Stimulated activated naive CD8-positive, alpha-beta T cell treated with anti-CD3 and anti-CD28 coated beads, Interleukin-15, Interleukin-2, amounts not matched to agents 100 ng/mL and 50 ng/mL, for 24 hours (primary cell): Measurements from ENCODE around the gene KCNIP1.

ENCODE experiments used
- H3K27ac Mint-ChIP-seq: one replicate; pipeline ENCODE4 v1.8.0; 2021; ENCODE audit warnings: mild to moderate bottlenecking, mixed read lengths
- H3K27me3 Mint-ChIP-seq: one replicate; pipeline ENCODE4 v1.8.0; 2021; ENCODE audit warnings: mixed read lengths
- H3K36me3 Mint-ChIP-seq: one replicate; pipeline ENCODE4 v1.8.0; 2021; ENCODE audit warnings: low read depth, mixed read lengths
- H3K4me1 Mint-ChIP-seq: one replicate; pipeline ENCODE4 v1.8.0; 2021; ENCODE audit warnings: low read depth, mixed read lengths
- H3K4me3 Mint-ChIP-seq: one replicate; pipeline ENCODE4 v1.8.0; 2021; ENCODE audit warnings: mild to moderate bottlenecking, mixed read lengths
- H3K9me3 Mint-ChIP-seq: one replicate; pipeline ENCODE4 v1.8.0; 2021; ENCODE audit warnings: mixed read lengths

KCNIP1 gene

DNA sequence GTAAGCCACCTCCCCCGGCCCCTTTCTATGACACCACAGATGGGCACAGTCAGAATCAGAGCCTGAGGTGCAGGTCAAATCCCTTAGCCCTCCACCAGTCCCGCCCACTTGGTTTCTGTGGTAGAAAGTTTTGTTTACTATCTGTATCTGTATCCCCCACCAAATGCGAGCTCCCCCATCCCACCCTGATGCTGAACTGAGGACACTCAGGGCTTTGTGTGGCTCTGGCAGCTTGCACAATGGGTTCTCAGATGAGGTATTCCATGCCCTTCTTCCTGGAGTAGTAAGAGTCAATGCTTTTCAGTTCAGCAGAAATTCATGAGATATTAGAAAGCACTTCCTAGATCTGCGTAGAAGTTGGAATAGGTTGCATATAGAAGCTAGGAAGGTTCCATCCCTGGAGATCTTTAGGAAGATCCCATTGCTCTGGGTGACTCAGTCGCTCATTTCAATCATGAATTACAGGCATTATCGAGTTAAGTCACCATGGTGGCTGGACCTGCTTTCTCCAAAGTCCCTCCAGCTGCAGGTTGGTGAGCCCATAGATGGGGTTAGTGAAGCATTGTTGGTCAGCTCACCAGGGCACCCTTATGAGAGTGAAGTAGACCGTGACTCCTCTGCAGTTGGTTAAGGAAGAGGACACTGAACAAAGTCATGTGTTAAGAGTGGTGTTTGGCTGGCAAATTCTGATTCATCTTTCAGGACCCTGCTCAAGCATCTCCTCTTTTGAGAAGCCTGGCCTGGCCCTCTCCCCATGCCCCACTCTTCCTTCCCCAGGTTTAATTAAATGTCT, 10.6 kb upstream of the KCNIP1 start:
- Mint-ChIP-seq H3K36me3 (no peaks in the 10 kb centered on the region), H3K4me1 (no peaks in the 10 kb centered on the region), H3K4me3 (no peak overlapping the region), H3K27ac (no peak overlapping the region), H3K9me3 (no peaks in the 10 kb centered on the region), H3K27me3 (peaks cover 26% of the 10 kb centered on the region)

DNA sequence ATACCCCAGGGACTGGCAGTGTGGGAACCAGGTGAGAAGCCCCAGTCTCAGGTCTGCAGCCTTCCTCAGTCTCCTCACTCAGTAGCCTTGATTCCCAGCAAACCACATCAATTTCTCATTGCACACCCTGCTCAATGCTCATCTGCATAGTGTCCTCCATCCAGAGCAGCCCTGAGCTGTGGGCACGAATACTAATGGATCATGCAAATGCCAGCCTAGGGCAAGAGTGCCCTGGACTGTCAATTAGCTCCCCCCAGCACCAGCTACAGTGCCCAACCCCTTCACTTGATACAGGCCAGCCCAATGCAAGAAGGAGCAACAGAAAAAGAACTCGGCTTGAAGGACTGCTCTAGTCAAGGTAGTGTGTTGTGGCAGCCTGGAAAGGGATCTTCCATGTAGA, 9.8 kb upstream of the KCNIP1 start:
- H3K27ac Mint-ChIP-seq = no peak overlapping the region
- H3K27me3 Mint-ChIP-seq = peaks cover 29% of the 10 kb centered on the region
- H3K4me3 Mint-ChIP-seq = no peak overlapping the region
- H3K9me3 Mint-ChIP-seq = no peaks in the 10 kb centered on the region
- H3K36me3 Mint-ChIP-seq = no peaks in the 10 kb centered on the region
- no peaks in the 10 kb centered on the region for H3K4me1 Mint-ChIP-seq

DNA sequence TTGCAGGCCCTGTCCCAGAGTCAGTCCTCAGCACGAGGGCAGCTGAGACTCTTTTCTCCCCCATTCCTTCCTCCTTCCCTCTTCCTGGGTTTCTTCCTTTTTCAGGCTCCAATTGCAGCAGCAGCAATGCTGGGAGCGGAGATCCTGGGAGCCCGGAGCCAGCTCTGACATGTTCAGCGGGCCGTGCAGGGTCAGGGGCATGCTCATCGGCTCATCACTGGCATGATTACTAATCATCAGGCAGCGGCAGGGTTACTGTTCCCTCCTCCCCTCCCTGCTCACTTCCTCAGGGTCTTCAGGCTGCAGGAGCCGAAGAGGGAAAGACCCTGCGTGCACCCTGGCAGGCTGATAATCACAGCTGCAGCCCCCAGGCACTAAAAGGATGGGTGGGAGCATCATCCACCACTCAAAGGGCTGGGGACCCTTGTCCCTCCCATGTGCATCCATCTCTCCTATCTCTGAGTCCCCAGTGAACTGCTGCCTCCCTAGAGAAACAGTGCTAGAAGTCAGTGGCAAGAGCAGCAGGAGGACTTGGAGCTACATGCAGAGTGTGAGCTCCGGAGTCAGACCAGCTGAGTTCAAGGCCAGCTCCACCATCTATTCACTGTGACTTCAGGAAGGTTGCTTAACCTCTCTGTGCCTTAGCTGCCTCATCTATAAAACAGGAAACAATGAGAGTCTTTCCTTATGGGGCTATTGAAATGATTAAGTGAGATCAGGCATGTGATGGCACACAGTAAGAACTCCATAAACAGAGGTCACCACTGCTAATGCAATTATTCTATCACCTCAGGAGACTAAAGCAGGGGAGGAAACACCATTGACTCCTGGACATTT, 7.8 kb upstream of the KCNIP1 start:
- Mint-ChIP-seq H3K9me3 (no peaks in the 10 kb centered on the region), H3K27ac (no peak overlapping the region)

DNA sequence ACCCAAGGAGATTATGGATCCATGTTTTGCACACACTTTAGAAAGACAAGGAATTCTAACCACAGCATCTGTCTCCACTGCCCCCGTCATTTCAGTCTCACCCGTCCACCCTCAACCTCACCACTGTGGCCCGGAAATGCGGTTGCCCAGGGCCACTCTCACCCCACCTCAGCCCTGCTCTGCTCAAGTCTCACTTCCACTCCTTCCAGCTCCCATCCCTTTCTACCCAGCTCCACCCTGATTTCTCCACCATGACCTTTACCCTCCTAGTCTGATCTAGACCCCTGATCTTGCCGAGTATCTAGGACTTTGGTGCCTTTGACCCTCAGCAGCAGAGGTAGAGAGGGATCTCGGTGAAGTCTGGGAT, 7.2 kb upstream of the KCNIP1 start:
- no peaks in the 10 kb centered on the region for H3K36me3 Mint-ChIP-seq
- H3K4me1 Mint-ChIP-seq = no peaks in the 10 kb centered on the region
- H3K4me3 Mint-ChIP-seq = no peak overlapping the region
- peaks cover 43% of the 10 kb centered on the region for H3K27me3 Mint-ChIP-seq
- no peak overlapping the region for H3K27ac Mint-ChIP-seq
- H3K9me3 Mint-ChIP-seq = no peaks in the 10 kb centered on the region

More for the DNA sequence above, 7.8 kb upstream of the KCNIP1 start:
- Mint-ChIP-seq H3K27me3 (peaks cover 41% of the 10 kb centered on the region), H3K4me3 (no peak overlapping the region), H3K4me1 (no peaks in the 10 kb centered on the region), H3K36me3 (no peaks in the 10 kb centered on the region)

DNA sequence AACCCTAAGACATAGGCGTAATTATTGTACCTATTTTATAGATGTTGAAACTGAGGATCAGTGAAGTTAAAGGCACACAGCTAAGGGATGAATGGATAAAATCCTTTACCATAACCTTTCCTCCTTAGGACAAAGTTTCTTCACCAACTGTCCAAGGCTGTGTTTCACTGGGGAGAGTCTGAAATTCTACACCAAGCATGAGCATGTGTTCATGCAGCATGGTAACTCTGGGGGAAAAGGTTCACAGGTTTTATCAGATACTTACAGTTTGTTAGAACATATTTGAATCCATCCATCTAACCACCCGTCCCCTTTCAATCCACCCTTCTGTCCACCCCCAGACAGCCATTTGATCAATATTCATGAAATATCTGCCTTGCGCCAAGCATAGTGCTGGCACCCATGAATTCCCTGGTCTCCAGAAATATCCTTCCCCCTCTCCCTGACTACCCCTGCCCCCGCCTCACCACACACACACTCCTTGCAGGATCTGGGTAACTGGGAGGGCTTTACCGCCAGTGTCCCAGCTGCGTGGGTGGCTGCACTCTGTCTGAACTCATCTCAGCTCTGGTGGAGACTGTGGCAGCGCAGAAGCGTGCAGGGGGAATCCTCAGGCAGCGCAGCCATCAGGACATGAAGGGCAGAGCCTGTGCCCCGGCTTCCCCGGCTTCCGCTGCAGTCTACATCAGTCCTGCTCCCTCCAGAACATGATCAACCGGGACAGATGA, 6.3 kb upstream of the KCNIP1 start:
- H3K4me3 Mint-ChIP-seq = no peak overlapping the region

DNA sequence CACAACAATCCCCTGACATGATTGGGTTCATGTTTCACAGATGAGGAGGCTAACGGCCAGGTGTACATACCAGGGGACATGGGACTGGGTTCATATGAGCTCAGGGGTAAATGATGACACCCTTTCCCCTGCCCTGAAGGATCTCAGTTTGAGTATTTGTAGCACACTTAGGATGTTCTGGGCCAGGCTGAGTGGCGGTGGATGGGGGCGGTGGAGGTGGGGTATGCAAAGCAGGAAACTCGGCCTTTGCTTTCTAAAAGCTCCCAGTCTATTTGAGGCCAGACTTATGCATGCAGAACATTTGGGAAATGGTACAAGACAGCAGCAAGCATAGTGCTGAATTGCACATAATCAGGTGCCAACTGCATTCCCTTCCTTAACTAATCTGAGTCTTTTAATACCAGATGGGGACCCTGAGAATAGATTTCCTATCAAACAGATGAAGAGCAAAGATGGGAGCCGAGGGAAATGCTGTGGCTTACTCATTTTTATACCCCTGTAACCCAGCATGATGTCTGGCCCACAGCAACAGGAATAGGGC, 4.9 kb upstream of the KCNIP1 start:
- Mint-ChIP-seq H3K9me3 (no peaks in the 10 kb centered on the region), H3K4me1 (no peaks in the 10 kb centered on the region), H3K4me3 (no peak overlapping the region), H3K27me3 (peaks cover 60% of the 10 kb centered on the region), H3K27ac (no peak overlapping the region), H3K36me3 (no peaks in the 10 kb centered on the region)

More for the DNA sequence above, 6.3 kb upstream of the KCNIP1 start:
- H3K4me1 Mint-ChIP-seq = no peaks in the 10 kb centered on the region
- H3K27me3 Mint-ChIP-seq = peaks cover 50% of the 10 kb centered on the region
- no peaks in the 10 kb centered on the region for H3K36me3 Mint-ChIP-seq
- no peak overlapping the region for H3K27ac Mint-ChIP-seq
- H3K9me3 Mint-ChIP-seq = no peaks in the 10 kb centered on the region

DNA sequence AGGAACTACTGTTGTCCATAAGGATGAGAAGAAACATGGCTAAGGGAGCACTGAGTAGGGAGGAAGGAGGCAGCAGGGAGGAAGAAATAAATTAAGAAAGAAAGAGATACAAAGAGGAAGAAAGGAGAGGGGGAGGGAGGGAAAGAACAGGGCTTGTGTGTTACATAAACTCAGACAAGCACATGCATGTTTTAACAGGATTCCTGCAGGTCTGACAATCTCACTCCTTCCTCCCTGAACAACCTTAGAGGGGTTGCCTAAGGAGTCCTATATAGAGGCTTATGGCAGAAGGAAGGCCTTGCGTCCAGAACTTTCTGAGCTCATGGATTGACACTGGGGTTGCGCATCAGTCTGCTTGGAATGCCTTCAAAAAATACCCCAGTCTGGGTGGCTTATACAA, 4.2 kb upstream of the KCNIP1 start:
- H3K4me1 Mint-ChIP-seq = no peaks in the 10 kb centered on the region
- peaks cover 59% of the 10 kb centered on the region for H3K27me3 Mint-ChIP-seq
- H3K27ac Mint-ChIP-seq = no peak overlapping the region
- no peaks in the 10 kb centered on the region for H3K9me3 Mint-ChIP-seq
- H3K36me3 Mint-ChIP-seq = no peaks in the 10 kb centered on the region
- H3K4me3 Mint-ChIP-seq = no peak overlapping the region

DNA sequence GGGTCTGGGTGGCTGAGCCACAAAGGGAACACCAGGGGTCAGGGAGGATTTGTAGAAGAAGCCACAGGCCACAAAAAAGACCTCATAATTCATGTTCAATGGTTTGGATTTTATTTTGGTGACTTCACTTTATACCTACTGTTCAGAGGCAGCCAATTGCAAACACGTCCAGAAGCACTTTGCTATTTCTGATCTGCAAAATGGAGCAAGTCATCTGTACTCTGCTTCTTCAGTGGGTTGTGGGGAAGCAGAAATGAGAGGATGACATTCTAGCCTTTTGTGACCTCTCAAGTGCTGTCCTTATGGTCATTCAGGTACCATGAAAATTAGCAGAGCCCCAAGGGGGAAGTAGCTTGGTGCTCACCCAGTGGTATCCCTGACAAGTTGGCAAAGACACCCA, 2.5 kb upstream of the KCNIP1 start:
- H3K4me1 Mint-ChIP-seq = no peaks in the 10 kb centered on the region
- no peaks in the 10 kb centered on the region for H3K9me3 Mint-ChIP-seq
- no peak overlapping the region for H3K4me3 Mint-ChIP-seq
- H3K27me3 Mint-ChIP-seq = peaks cover 59% of the 10 kb centered on the region
- no peaks in the 10 kb centered on the region for H3K36me3 Mint-ChIP-seq
- H3K27ac Mint-ChIP-seq = no peak overlapping the region

DNA sequence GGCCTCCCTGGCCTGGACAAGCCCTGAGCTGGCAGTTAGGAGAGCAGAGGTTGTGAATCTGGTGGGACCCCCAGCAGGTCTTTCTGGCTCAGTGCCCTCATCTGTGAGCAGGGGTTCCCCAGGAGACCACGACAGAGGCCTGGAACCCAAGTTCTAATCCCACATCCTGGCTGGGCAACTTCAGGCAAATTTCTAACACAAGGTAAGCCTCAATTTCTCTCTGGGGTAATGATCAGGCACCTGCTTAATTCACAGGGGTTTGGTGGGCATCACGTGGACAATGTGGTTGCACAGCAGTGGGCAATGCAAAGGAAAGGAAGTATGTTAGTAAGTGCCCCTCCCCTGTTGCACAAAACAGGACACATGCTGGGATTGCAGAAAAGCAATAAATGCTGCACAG, 1.9 kb upstream of the KCNIP1 start:
- peaks cover 53% of the 10 kb centered on the region for H3K27me3 Mint-ChIP-seq
- no peak overlapping the region for H3K27ac Mint-ChIP-seq
- no peaks in the 10 kb centered on the region for H3K9me3 Mint-ChIP-seq
- no peak overlapping the region for H3K4me3 Mint-ChIP-seq
- H3K4me1 Mint-ChIP-seq = no peaks in the 10 kb centered on the region
- no peaks in the 10 kb centered on the region for H3K36me3 Mint-ChIP-seq

DNA sequence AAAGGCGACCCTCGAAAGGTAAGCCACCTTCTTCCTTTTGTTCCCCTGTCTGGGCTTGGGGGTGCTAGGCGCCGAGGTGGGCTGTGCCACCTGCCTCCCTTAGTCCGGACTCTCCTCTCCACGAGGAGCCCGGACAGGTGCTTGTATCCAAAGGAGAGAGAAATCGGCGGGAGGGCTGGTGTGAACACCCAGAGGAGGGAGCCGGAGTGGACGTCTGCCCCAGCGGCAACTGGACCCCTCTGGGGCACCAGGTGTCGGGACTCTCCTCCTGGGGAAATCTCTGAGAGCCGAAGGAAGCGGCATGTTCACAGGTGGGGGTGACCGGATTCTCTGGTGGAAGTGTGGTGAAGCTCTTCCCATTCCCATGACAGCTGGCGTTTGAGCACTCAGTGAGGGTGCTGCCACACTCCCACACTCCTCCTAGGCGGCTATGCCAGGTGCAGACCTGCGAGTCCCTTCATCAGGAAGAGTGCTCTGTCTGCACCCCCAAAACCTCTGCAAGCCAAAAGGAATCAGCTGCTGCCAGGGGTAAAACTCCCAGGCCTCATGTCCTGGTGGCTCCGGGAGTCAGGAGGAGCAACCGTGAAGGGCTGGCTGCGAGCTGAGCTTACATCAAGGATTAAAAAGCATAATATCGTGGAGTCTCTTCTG, 921 bp downstream of the KCNIP1 start:
- no peak overlapping the region for H3K27ac Mint-ChIP-seq

DNA sequence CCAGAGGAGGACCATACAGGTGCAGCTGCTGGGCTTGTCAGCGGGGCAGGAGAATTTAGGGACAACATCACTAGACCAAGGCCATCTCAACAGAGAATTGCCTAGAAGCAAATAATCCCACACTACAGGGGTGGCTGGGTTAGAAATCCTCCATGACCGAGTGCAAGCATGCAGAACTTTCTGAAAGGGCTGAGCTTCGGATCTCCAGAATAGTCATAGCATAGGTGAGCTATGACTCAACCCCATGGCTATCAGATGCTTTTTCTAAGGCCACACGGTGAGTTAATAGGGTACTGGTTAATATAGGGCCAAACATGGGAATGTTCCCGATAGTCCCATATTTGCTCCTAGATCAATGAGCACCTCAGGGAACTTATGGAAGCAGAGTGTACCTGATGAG, 4.2 kb downstream of the KCNIP1 start:
- no peaks in the 10 kb centered on the region for H3K4me1 Mint-ChIP-seq
- peaks cover 21% of the 10 kb centered on the region for H3K27me3 Mint-ChIP-seq
- no peaks in the 10 kb centered on the region for H3K36me3 Mint-ChIP-seq
- no peak overlapping the region for H3K4me3 Mint-ChIP-seq
- H3K27ac Mint-ChIP-seq = no peak overlapping the region
- H3K9me3 Mint-ChIP-seq = no peaks in the 10 kb centered on the region

More for the DNA sequence above, 921 bp downstream of the KCNIP1 start:
- Mint-ChIP-seq H3K9me3 (no peaks in the 10 kb centered on the region), H3K27me3 (peaks cover 42% of the 10 kb centered on the region), H3K36me3 (no peaks in the 10 kb centered on the region), H3K4me3 (no peak overlapping the region), H3K4me1 (no peaks in the 10 kb centered on the region)

DNA sequence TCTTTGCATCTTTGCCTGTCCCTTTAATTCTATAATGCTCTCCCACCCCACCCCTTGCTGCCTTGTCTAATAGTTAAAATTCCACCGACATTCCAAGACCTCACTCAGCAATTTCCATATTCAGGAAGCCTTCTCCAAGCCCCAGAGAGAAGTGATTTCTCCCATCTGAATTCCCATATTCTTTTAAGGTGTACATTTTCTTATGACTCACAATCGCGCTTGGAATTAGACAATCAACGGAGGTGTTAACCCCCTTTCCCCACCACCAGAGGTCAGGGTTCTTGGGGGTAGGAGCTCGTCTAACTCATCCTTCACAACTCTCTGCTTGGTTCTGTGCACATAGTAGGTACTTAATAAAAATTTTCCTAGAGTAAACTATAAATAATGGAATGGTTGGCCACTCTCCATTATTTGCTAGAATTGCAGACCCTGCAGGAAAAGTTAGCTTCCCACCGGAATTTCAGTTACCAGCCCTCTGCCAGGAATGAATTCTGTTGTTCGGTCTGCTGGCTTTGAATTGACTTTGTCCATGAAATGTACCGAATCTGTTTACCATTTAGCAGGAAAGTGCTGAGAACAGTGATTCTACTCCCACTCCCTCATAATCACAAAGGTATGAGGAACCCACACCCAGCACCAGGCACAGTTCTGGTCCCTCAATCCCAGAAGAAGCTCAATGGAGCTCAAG, 5.0 kb downstream of the KCNIP1 start:
- Mint-ChIP-seq H3K9me3 (no peaks in the 10 kb centered on the region), H3K27me3 (peaks cover 15% of the 10 kb centered on the region), H3K27ac (no peak overlapping the region), H3K4me1 (no peaks in the 10 kb centered on the region), H3K36me3 (no peaks in the 10 kb centered on the region), H3K4me3 (no peak overlapping the region)

DNA sequence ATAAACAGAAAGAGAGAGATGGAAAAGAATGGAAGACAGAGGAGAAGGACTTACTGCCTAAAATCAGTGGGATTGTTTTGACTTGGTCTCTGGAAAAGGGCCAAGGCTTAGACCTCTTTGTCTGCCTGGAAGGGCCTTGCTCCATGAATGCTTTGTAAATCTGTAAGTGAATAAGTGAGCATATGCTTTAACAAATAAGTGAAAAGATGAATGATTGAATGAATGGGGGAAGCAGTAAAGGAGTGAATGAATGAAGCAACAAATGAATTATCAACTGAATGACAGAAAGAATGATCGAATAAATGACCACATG, 5.5 kb downstream of the KCNIP1 start:
- peaks cover 15% of the 10 kb centered on the region for H3K27me3 Mint-ChIP-seq
- H3K4me1 Mint-ChIP-seq = no peaks in the 10 kb centered on the region
- no peak overlapping the region for H3K4me3 Mint-ChIP-seq
- H3K27ac Mint-ChIP-seq = no peak overlapping the region
- no peaks in the 10 kb centered on the region for H3K36me3 Mint-ChIP-seq
- H3K9me3 Mint-ChIP-seq = no peaks in the 10 kb centered on the region

DNA sequence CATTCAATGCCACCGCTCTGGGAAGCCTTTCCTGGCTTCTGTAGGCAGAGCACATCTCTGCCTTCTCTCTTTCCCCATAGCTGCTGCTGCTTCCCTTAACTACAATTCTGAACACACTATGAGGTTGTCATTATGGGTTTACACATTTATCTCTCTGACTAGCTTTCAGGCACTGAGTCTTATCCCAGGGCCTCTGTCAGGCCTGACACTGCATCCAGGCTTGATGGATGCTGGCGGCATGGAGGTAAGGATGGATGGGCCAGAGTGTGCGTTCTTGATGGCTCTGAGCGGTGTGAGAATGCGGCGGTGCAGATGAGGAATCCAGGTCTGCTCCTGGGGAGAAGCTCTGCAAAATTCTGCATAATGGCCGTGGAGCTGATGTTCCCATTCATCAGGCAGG, 6.3 kb downstream of the KCNIP1 start:
- Mint-ChIP-seq H3K9me3 (no peaks in the 10 kb centered on the region), H3K36me3 (no peaks in the 10 kb centered on the region), H3K27ac (no peak overlapping the region), H3K4me1 (no peaks in the 10 kb centered on the region), H3K4me3 (no peak overlapping the region), H3K27me3 (peaks cover 8% of the 10 kb centered on the region)
